ENCODE measurements around the gene C19orf33.

DNA sequence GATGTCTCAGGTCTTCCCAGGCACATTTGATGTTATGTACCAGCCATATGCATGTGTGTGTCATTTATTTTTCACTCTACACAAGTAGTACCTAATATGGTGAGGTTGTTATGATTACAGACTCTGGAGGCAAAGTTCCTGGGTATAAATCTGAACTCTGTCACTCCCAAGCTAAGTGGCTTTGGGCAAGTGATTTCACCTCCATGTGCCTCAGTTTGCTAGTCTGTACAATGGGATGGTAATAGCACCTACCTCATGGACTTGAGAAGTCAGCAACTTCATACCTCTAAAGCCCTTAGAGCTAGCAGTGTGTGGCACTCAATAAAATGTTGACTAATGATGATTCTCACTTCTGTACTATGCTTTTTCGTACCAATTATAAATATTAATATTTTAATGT lies 27.7 kb downstream of the C19orf33 start:
- TF ChIP-seq FOXP2 (optimal IDR thresholded peaks at IDR 0.05; ENCODE audit: borderline replicate concordance, extremely low read depth, extremely low read length, insufficient read depth) (no peak), SIN3A (IDR thresholded peaks at IDR 0.05; ENCODE audit: borderline replicate concordance, insufficient read depth, low read length) (no peak), POLR2AphosphoS5 (IDR thresholded peaks at IDR 0.05; ENCODE audit: low read depth, low read length) (no peak), TAF1 (IDR thresholded peaks at IDR 0.05; ENCODE audit: borderline replicate concordance, insufficient read depth, low read length) (no peak)
- TF ChIP-seq, protein P1, sequence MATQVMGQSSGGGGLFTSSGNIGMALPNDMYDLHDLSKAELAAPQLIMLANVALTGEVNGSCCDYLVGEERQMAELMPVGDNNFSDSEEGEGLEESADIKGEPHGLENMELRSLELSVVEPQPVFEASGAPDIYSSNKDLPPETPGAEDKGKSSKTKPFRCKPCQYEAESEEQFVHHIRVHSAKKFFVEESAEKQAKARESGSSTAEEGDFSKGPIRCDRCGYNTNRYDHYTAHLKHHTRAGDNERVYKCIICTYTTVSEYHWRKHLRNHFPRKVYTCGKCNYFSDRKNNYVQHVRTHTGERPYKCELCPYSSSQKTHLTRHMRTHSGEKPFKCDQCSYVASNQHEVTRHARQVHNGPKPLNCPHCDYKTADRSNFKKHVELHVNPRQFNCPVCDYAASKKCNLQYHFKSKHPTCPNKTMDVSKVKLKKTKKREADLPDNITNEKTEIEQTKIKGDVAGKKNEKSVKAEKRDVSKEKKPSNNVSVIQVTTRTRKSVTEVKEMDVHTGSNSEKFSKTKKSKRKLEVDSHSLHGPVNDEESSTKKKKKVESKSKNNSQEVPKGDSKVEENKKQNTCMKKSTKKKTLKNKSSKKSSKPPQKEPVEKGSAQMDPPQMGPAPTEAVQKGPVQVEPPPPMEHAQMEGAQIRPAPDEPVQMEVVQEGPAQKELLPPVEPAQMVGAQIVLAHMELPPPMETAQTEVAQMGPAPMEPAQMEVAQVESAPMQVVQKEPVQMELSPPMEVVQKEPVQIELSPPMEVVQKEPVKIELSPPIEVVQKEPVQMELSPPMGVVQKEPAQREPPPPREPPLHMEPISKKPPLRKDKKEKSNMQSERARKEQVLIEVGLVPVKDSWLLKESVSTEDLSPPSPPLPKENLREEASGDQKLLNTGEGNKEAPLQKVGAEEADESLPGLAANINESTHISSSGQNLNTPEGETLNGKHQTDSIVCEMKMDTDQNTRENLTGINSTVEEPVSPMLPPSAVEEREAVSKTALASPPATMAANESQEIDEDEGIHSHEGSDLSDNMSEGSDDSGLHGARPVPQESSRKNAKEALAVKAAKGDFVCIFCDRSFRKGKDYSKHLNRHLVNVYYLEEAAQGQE (IDR thresholded peaks at IDR 0.05; ENCODE audit: insufficient read depth in 1 of 2, low read depth in 2 of 2, low read length in 2 of 2): no peak
